Activated CD8-positive, alpha-beta memory T cell treated with anti-CD3 and anti-CD28 coated beads, Interleukin-2, amount 50 U/mL, for 48 hours (primary cell): ENCODE measurements around the gene TMEM207.
"Not testable (repeated sequence)": the region's sequence is repeated elsewhere in the genome, so short reads cannot be mapped to it uniquely, and the experiment has no call there.

Source experiments
- DNase-seq: peaks from one replicate; pipeline ENCODE4 v3.0.0-alpha.2; 2020

TMEM207 gene

DNA sequence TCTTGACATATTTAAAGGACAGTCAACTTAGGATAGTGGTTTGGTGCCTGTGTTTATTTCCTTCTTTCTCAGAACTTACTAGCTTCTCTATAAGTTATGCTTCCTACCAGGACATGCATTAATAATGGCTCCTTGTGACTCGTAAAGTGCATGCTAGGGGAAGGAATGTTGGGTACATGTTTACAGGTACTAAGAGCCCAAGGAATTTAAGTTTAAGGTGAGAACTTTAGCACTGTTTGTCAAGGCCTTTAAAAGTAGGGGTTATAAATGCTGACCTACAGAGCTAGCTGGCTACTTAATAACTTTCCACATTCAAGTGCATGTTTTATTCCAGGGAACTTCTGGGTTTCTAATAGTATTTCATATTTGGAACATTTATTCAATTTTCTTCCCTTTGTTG, at the start of gene TMEM207:
Gene TMEM207 (minus strand): TSS at position 101 of the 400 bp plus-strand sequence. CDS start 92 bp downstream, at position 9.
- DNase-seq = no peak

- DNase-seq = no peak
Measured at GRCh38 chr3:190499122-190499521, 49.4 kb upstream of the TMEM207 start.

DNA sequence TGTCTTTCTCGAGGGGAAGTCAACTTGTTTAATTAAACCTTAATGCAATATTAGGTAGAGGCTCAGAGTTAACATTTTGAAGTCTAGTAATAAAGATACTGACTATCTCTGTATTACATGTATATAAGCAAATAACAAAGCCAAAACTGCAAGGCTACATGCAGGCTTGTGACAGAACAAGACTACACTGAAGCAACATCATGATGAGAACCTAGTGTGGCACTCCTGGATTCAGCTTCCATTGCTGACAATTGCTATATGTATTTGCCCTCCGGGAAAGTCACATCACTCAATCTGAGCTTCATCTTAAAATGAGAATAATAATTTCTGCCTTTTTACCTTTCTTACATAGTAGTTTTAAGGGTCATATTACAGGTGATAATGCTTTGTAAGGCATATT, 48.6 kb upstream of the TMEM207 start:
- DNase-seq = no peak

- DNase-seq = no peak
Measured at GRCh38 chr3:190497811-190498210, 48.1 kb upstream of the TMEM207 start.

GRCh38 chr3:190496859-190497258, 47.2 kb upstream of the TMEM207 start:
- DNase-seq = no peak

DNA sequence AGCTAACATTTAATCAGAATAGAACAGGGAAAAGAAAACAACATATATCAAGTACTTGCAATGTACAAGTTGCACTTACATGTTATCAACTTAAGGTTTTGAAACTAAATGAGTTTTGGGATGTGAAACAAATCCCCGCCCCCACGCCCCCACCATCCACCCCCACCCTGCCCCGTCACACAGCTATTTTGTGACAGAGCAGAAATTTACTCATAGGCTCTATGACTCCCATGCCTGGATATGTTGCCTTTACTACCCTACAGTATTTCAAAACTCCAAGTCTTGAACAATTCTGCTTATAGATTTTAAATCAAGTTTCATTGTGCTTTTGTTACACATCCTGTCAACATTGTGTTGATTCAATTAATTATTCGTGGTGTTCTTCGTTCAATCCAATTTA, 46.1 kb upstream of the TMEM207 start:
- DNase-seq = no peak

DNA sequence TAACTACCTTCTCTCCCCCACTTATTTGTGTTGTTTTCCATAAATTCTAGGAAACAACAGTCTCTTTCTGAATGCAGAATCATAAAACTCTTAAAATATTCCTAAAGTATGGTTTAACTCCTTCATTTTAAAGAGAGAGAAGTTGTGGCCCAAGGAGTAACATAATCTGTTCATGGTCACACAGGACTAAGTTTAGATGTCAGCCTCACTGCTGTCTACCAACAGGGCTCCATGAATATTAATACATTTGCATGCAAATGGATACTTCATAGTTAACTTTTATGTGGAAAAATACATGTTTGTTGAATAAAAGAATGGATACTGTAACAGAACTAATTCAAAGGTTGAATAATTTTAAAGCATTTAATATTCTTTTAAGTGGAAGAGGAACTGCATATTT, 45.7 kb upstream of the TMEM207 start:
- DNase-seq = no peak

DNA sequence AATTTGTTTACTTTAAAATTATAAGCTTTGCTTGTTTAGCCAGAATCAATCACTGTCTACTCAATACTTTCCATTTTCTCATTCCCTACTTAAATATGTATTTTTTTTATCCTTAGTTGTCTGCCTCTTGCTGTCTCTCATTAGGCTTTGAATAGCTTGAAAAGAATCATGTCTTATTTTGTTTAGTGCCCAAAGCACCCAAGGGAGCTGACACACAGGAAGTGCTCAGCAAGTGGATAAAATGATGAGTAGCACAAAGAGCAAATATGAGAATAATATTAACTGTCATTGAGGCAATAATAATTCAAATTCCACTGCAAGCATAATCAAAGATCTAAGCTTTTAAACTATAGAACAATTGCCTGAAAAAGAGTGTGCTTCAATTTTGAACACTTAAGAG, 45.2 kb upstream of the TMEM207 start:
- DNase-seq = no peak

- DNase-seq = no peak
Measured at GRCh38 chr3:190492966-190493365, 43.3 kb upstream of the TMEM207 start.

- DNase-seq = no peak
Measured at GRCh38 chr3:190492129-190492528, 42.4 kb upstream of the TMEM207 start.

DNA sequence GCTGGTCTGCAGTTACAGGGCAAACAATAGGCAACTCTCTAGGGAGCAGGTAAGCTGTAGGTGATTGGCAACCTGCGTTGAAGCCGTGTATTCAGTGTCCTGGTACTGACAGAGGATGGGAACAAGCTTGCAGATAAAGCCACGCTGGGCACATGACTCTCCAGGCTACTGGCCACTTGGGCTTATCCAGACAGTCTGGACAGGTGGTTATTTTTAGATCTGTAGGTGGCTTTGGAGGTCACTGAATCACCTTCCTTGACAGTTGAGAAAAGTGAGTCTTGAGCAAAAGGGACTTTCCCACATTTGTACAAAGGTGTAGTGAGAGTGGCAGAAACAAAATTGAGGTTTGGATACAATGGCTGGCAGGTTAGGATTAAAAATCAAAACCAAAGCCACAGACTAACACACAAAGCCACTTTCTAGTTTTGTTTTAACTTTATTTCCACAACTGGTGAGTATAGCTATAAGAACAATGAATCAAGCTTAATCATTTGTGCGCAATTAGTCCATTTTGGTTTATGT, 41.9 kb upstream of the TMEM207 start:
- peak; percentile 60 for DNase-seq

- DNase-seq = no peak
Measured at GRCh38 chr3:190486908-190487607, 37.4 kb upstream of the TMEM207 start.

DNA sequence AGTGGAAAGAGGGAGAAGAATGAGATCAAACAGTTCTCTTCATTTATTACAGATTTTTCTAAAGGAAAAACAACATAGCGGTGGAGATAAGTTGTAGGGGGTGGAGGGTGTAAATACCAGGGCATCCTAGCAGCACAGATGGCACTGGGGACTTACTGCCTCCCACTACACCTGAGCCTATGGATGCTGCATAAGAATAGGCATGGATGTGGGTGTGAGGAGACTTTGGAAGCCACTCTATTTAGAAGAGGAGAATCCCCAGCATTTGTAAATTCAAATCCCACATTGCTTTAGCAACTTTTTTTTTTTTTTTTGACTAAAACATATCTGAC, 36.8 kb upstream of the TMEM207 start:
- no peak for DNase-seq

- no peak for DNase-seq
Measured at GRCh38 chr3:190485830-190486532, 36.3 kb upstream of the TMEM207 start.

- no peak for DNase-seq
Measured at GRCh38 chr3:190481779-190482178, 32.1 kb upstream of the TMEM207 start.

GRCh38 chr3:190473261-190473660, 23.6 kb upstream of the TMEM207 start:
- DNase-seq = not testable (repeated sequence)

DNA sequence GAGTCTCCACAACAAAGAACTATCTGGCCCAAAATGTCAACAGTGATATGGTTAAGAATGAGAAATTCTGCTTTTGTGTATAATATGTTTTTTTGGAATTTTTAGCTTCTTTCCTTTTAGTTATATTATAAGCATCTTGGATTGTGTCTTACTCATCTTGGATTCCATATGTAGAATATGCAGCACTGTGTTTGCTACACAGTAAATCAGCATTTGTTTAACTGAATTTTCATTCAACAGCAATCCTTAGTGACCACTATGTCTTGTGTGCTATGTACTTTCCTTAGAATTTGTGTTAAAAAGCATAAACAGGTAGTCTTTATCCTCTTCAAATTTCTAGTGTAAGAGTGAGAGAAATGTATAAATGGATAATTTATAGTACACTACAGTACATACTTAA, 18.2 kb upstream of the TMEM207 start:
- no peak for DNase-seq

DNA sequence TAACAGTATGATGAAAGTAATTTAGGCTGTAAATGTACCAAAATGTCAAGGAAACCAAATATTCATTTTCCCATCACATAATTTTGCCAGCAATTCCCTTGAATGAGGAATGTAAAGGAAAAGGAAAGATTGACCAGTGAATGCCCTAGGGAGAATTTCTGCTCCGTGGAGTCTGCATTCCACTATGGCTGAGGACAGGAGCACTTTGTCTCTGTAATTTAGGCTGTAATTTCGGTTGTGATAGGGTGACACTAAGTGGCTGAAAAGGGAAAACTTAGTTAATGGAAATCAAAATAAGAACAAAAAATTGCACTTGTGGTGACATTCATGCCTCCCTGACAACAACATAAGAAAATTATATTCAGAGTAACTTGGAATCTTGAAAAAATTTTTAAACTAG, 8.3 kb upstream of the TMEM207 start:
- DNase-seq = no peak

DNA sequence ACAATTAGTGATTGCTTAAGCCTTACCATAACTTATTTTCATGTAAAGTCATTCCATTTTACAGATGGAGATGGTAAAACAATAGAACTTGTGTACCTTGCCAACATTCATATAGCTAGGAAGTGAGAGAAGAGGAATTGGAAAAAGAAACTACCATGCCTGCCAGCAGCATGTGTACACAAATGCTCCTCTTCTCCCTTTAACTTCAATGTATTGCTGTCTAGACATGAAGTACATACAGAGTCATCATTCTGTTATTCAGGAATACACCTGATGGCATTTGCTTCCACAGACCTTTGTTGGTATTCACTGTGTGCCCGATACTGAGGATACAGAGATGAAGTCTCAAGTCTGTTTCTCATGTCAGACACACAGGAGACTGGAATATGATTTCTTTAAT, 7.1 kb upstream of the TMEM207 start:
- DNase-seq = no peak

DNA sequence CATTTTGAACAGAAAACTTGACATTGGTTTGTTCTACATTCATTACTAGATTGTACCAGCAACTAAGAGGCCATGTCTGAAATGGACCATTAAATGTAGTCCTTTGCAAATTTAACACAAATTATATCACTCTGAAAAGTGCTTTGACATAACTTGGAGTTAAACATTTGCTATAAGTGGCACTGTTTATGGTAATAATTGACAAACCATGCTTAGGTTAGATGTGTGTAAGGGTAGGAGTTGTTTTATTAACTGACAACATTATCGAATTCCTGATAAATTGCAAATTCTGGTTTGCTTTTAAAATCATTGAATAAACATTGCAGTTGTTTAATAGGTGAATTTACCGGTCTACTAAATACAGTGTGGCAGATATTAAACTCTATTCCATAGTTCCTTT, 6.1 kb upstream of the TMEM207 start:
- no peak for DNase-seq

- no peak for DNase-seq
Measured at GRCh38 chr3:190448256-190448655, 1.4 kb downstream of the TMEM207 start.

- no peak for DNase-seq
Measured at GRCh38 chr3:190446573-190447279, 3.0 kb downstream of the TMEM207 start.

- DNase-seq = no peak
Measured at GRCh38 chr3:190444576-190445145, 5.0 kb downstream of the TMEM207 start.

- DNase-seq = no peak
Measured at GRCh38 chr3:190444006-190444405, 5.7 kb downstream of the TMEM207 start.
